Brain microvascular endothelial cell (primary cell): ENCODE measurements around the gene HSD11B1.
A peak's percentile ranks its signal among the peaks of the same experiment; 100 is the strongest.

Experiments
- DNase-seq: peaks from one replicate; pipeline ENCODE4 v3.0.0-alpha.2; 2020
- H3K27ac ChIP-seq: fragments of 250-450 bp; sonication (Bioruptor Pico); 2 replicates; pipeline ENCODE4 v1.5.1; 2020; ENCODE audit warnings: mild to moderate bottlenecking, moderate library complexity
- H3K27me3 ChIP-seq: fragments of 250-450 bp; sonication (Bioruptor Pico); replicated peaks from 2 replicates; pipeline ENCODE4 v1.5.1; 2020; ENCODE audit warnings: mild to moderate bottlenecking
- H3K36me3 ChIP-seq: fragments of 250-450 bp; sonication (Bioruptor Pico); replicated peaks from 2 replicates; pipeline ENCODE4 v1.5.1; 2020; ENCODE audit warnings: mild to moderate bottlenecking
- H3K4me3 ChIP-seq: 2 replicates; pipeline ENCODE4 v1.5.1; 2011; ENCODE audit warnings: low read depth, mild to moderate bottlenecking, control low read depth, low read length, moderate library complexity
- in situ Hi-C: cut with HindIII; loops from 2 replicates; pipeline ENCODE4 v1.10.0; 2017; ENCODE audit warnings: low sequenced_read_pairs, low pct_ligation_motif_present
- TF ChIP-seq, protein P1 (sequence below): IDR thresholded peaks from 2 replicates; pipeline ENCODE4 v1.5.1; 2011; ENCODE audit warnings: low read depth, mild to moderate bottlenecking, moderate library complexity, low read length, control low read depth, inconsistent platforms; ENCODE audit errors: missing control alignments

Gene HSD11B1

DNA sequence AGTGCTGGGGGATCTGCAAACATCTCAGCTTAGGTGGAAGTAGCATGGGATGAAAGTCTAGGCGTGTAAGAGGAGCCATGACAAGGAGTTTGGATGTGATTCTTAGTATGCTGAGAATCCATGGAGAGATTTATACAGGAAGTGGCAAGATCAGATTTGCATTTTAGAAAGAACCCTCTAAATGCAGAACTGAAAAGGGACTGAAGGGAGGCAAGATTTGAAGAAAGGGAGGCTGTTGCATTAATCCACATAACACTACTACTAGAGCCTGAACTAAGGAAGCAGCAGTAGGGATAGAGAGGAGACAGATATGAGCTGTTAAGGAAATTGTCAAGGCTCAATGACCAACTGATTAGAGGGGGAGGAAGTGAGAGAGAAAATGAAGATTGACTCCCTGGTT, 69.9 kb downstream of the HSD11B1 start:
- H3K27ac ChIP-seq, result no peak overlapping the region
- in situ Hi-C loops, result no loop called here
- no peaks in the 10 kb centered on the region for H3K36me3 ChIP-seq

DNA sequence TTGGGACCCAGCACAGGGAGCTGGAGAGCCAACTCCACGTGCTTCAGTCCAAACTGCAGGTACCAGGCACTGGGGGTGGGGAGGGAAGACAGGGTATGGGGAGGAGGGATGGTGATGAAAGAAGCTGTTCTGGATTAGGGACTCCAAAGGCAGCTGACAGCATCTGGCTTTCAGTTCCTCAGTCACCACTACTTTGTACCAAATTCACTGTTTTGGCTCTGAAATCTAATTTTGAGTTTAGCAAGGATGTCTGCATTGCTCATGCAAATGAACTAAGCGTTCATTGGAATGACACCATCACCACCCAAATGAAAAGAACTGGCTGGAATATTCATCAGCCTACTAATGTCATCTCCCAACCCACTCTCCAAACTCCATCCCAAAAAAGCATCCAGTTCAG, 71.0 kb downstream of the HSD11B1 start:
- no peaks in the 10 kb centered on the region for H3K36me3 ChIP-seq
- DNase-seq, result no peak
- H3K27ac ChIP-seq, result no peak overlapping the region
- H3K4me3 ChIP-seq, result no peak overlapping the region
- TF ChIP-seq, protein P1, sequence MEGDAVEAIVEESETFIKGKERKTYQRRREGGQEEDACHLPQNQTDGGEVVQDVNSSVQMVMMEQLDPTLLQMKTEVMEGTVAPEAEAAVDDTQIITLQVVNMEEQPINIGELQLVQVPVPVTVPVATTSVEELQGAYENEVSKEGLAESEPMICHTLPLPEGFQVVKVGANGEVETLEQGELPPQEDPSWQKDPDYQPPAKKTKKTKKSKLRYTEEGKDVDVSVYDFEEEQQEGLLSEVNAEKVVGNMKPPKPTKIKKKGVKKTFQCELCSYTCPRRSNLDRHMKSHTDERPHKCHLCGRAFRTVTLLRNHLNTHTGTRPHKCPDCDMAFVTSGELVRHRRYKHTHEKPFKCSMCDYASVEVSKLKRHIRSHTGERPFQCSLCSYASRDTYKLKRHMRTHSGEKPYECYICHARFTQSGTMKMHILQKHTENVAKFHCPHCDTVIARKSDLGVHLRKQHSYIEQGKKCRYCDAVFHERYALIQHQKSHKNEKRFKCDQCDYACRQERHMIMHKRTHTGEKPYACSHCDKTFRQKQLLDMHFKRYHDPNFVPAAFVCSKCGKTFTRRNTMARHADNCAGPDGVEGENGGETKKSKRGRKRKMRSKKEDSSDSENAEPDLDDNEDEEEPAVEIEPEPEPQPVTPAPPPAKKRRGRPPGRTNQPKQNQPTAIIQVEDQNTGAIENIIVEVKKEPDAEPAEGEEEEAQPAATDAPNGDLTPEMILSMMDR, result no peak
- H3K27me3 ChIP-seq, result no peaks in the 10 kb centered on the region
- in situ Hi-C loops, result no loop called here

More for the DNA sequence above, 69.9 kb downstream of the HSD11B1 start:
- Histone ChIP-seq H3K4me3 (no peak overlapping the region), H3K27me3 (no peaks in the 10 kb centered on the region)
- no peak for DNase-seq
- TF ChIP-seq, protein P1, result no peak

DNA sequence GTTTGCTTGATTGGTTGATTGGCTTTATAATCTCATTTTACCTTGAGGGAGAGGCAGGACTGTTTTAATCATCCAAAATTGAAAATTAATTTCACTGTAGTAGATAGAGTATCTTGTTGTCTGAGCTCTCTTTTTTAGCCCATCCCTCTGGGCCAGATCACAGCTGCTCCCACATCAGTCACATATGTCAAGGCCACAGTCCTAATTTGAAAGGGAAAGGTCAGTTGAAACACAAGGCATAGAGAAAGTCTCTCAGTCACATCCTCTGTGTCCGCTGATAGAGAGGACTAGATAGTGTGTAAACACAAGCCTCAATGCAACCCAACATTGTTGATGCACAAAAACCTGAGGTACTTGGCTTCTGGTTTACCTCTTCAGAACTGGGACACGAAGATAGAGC, 72.9 kb downstream of the HSD11B1 start:
- H3K4me3 ChIP-seq, result no peak overlapping the region
- H3K27me3 ChIP-seq, result no peaks in the 10 kb centered on the region
- H3K27ac ChIP-seq, result no peak overlapping the region
- no peak for DNase-seq
- no peaks in the 10 kb centered on the region for H3K36me3 ChIP-seq
- in situ Hi-C loops, result no loop called here
- TF ChIP-seq, protein P1, result no peak

DNA sequence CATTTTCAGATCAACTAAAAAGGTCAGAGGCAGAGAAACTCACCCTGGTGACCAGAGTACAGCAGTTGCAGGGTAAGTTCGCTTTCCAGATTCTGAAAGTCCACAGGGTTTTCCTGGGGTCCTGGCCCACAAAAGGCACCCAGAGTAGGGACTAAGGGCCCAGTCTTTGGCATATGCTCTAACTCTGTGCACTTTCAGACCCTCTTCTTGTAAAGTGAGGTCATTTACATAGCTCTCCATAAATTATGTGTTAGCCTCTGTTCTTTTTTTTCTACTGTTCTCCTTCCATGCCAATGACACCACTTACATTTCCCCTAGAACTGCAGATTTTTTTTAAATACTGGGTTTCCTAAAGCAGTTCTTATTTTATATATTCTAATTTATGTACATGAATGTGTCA, 73.5 kb downstream of the HSD11B1 start:
- DNase-seq, result no peak
- H3K27me3 ChIP-seq, result no peaks in the 10 kb centered on the region
- in situ Hi-C loops, result no loop called here
- H3K4me3 ChIP-seq, result no peak overlapping the region
- H3K36me3 ChIP-seq, result no peaks in the 10 kb centered on the region
- TF ChIP-seq, protein P1, result no peak
- H3K27ac ChIP-seq, result no peak overlapping the region

DNA sequence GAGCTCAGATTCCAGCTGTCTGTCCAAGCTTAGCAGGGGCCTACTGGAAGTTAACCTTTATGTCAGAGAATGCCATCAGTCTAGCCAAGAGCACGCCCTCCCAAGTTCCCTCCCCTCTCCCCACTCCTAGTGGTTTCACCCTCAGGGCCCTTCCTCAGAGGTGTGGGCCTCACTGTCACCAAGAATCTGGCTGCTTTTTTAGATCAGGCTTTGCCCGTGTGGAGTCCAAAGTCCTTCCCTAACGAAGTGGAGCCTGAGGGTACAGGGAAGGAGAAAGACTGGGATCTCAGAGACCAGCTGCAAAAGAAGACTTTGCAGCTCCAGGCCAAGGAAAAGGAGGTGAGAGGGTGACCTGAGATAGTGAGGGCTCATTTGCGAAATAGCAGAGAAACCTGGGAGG, 75.6 kb downstream of the HSD11B1 start:
- H3K27ac ChIP-seq, result no peak overlapping the region
- DNase-seq, result no peak
- no peak overlapping the region for H3K4me3 ChIP-seq
- no peaks in the 10 kb centered on the region for H3K27me3 ChIP-seq
- TF ChIP-seq, protein P1, result no peak
- in situ Hi-C loops, result no loop called here
- no peaks in the 10 kb centered on the region for H3K36me3 ChIP-seq

DNA sequence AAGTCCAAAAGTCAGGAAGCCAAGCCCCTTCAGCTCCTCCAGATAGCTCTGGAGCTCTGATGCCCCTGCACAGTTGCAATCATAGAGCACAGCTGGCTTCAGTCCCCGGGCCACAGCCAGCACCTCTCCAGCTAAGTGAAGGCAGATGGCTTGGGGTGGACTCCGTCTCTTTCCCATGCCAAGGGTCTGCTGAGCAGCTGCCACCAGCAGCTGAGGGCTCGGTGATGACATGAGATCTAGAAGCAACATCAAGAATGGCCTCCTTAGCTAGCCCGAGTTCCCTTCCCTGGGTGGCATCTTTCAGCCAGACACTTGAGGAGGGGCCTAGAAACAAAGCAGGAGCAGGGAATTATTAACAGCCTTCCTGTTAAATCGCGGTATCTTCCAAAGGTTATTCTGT, 78.7 kb downstream of the HSD11B1 start:
- in situ Hi-C loops, result no loop called here
- Histone ChIP-seq H3K27me3 (no peaks in the 10 kb centered on the region), H3K4me3 (peak overlapping the region; percentile 80), H3K27ac (no peak overlapping the region), H3K36me3 (no peaks in the 10 kb centered on the region)
- no peak for DNase-seq
- TF ChIP-seq, protein P1, result no peak
